CD4-positive, alpha-beta T cell (primary cell): Measurements from ENCODE around the gene DAP. TPM values are rescaled to one million over a fixed set of nuclear protein-coding genes. Genes with fewer than 3 reads are reported as not detected.

Source experiments
- ATAC-seq: fragments of 200-7000 bp; cut with Tn5 transposase; one replicate; pipeline ENCODE4 v1.10.0; 2022; ENCODE audit warnings: mild to moderate bottlenecking; ENCODE audit not compliant: poor library complexity
- CTCF ChIA-PET: fragments of 350-600 bp; sonication (Branson Sonifier 250); formaldehyde crosslinking; loops from one replicate; lab custom pipeline; 2021; ENCODE audit warnings: antibody characterized with exemption, inconsistent platforms; lab: Charles Lee
- POLR2A ChIA-PET: fragments of 350-600 bp; sonication (Branson Sonifier 250); formaldehyde crosslinking; loops from one replicate; lab custom pipeline; 2021; ENCODE audit warnings: antibody characterized with exemption, inconsistent platforms; lab: Charles Lee
- DNase-seq, 14 experiments: peaks; one replicate each; pipeline ENCODE4 v3.0.0-alpha.2; 2013 to 2020; ENCODE audit warnings: mixed read lengths in 2 of 14
- H3K27ac ChIP-seq, 2 donors: one replicate each; pipeline versions ENCODE4 v1.5.1 to v1.7.0; 2013; ENCODE audit warnings: low read length in 2 of 2, low read depth in 1 of 2, mild to moderate bottlenecking in 1 of 2
- H3K27me3 ChIP-seq, 2 experiments: 1 replicate in 1 of 2; 2 replicates in 1 of 2; pipeline versions ENCODE4 v1.6.1 to v1.7.0; 2013; ENCODE audit warnings: low read length in 2 of 2, control low read depth in 1 of 2, mild to moderate bottlenecking in 1 of 2, moderate library complexity in 1 of 2; ENCODE audit not compliant: insufficient read depth in 2 of 2, control insufficient read depth in 1 of 2
- H3K36me3 ChIP-seq: one replicate; pipeline ENCODE4 v1.6.1; 2013; ENCODE audit warnings: low read length, control low read depth; ENCODE audit not compliant: insufficient read depth
- H3K4me1 ChIP-seq: one replicate; pipeline ENCODE4 v1.6.1; 2013; ENCODE audit warnings: low read length, control low read depth; ENCODE audit not compliant: insufficient read depth
- H3K4me3 ChIP-seq: one replicate; pipeline ENCODE4 v1.5.1; 2013; ENCODE audit warnings: mild to moderate bottlenecking, low read length, moderate library complexity
- H3K9me3 ChIP-seq, 2 experiments: 1 replicate in 1 of 2; 2 replicates in 1 of 2; pipeline versions ENCODE4 v1.6.1 to v1.7.0; 2013; ENCODE audit warnings: low read length in 2 of 2, mild to moderate bottlenecking in 2 of 2, control low read depth in 1 of 2, moderate library complexity in 1 of 2; ENCODE audit not compliant: control insufficient read depth in 1 of 2, insufficient read depth in 1 of 2
- H3K27ac Mint-ChIP-seq: one replicate; pipeline ENCODE4 v1.8.0; 2020; ENCODE audit warnings: mixed read lengths
- H3K27me3 Mint-ChIP-seq: one replicate; pipeline ENCODE4 v1.8.0; 2021; ENCODE audit warnings: mixed read lengths
- H3K36me3 Mint-ChIP-seq: one replicate; pipeline ENCODE4 v1.8.0; 2021; ENCODE audit warnings: low read depth, mixed read lengths
- H3K4me1 Mint-ChIP-seq: one replicate; pipeline ENCODE4 v1.8.0; 2021; ENCODE audit warnings: low read depth, mixed read lengths
- H3K4me3 Mint-ChIP-seq: one replicate; pipeline ENCODE4 v1.8.0; 2020; ENCODE audit warnings: mild to moderate bottlenecking, mixed read lengths
- H3K9me3 Mint-ChIP-seq: one replicate; pipeline ENCODE4 v1.8.0; 2020; ENCODE audit warnings: mixed read lengths
- intact Hi-C, 2 experiments: fragments of 100-400 bp; cut with DNase I in 1 of 2; cut with micrococcal nuclease in 1 of 2; formaldehyde crosslinking; loops; one replicate each; pipeline versions ENCODE4 v1.15.1 to v1.9.0; 2023 to 2025; cut with DNase I, micrococcal nuclease
- total RNA-seq, 174 experiments: library from RNA in 2 of 174; stranded (reverse) in 2 of 174; gene quantifications; one replicate each; pipeline ENCODE4 v1.2.3 and lab custom pipeline; 2021 to 2026
- TF ChIP-seq, protein P1 (sequence below): fragments of 200-600 bp; IDR thresholded peaks from one replicate; pipeline ENCODE4 v1.8.0; 2022; ENCODE audit warnings: antibody characterized with exemption, mild to moderate bottlenecking

DAP gene
- total RNA-seq, 2 experiments from 2014 or later: 33.6 to 35.2 TPM

DNA sequence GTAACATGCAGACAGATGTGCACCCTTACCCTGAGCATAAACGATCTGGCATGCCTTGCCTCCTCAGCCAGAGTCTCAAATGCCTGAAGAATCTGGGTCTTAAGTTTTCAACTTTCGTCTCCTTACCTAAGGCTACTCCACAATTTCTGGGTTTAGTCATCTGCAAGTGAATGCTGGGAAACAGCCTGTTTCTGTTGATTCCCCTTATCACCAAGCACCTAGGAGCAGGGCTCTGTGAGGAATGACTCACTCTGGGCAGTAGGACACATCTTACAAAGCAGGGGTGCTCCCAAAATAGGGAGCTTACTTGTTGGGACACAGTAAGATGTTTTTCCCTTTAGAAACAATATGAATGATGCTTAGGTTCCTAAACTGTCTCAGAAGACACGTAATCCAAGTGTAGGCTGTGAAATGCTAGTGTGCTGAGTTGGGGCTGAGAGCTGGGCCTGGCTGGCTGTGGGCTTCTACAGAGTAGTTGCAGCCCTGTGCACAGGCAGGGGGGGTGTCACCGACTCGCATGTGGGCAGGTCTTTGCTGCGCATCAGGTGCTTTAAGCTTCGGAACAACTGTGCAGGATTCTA is 58.0 kb downstream of the DAP start:
- no peak for DNase-seq
- Histone ChIP-seq H3K27ac (no peak overlapping the region), H3K27me3 (no peaks in the 10 kb centered on the region), H3K4me1 (peaks cover 15% of the 10 kb centered on the region), H3K4me3 (no peak overlapping the region), H3K9me3 (no peaks in the 10 kb centered on the region), H3K36me3 (no peaks in the 10 kb centered on the region)
- CTCF ChIA-PET: no interaction called here
- no peak for ATAC-seq
- no peaks in the 10 kb centered on the region for H3K27me3 Mint-ChIP-seq
- no peaks in the 10 kb centered on the region for H3K9me3 Mint-ChIP-seq
- POLR2A ChIA-PET: no interaction called here
- H3K4me3 Mint-ChIP-seq: no peak overlapping the region
- intact Hi-C loops: no loop called here
- H3K36me3 Mint-ChIP-seq: peaks cover 8% of the 10 kb centered on the region
- TF ChIP-seq, protein P1, sequence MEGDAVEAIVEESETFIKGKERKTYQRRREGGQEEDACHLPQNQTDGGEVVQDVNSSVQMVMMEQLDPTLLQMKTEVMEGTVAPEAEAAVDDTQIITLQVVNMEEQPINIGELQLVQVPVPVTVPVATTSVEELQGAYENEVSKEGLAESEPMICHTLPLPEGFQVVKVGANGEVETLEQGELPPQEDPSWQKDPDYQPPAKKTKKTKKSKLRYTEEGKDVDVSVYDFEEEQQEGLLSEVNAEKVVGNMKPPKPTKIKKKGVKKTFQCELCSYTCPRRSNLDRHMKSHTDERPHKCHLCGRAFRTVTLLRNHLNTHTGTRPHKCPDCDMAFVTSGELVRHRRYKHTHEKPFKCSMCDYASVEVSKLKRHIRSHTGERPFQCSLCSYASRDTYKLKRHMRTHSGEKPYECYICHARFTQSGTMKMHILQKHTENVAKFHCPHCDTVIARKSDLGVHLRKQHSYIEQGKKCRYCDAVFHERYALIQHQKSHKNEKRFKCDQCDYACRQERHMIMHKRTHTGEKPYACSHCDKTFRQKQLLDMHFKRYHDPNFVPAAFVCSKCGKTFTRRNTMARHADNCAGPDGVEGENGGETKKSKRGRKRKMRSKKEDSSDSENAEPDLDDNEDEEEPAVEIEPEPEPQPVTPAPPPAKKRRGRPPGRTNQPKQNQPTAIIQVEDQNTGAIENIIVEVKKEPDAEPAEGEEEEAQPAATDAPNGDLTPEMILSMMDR: no peak
- no peak overlapping the region for H3K27ac Mint-ChIP-seq
- H3K4me1 Mint-ChIP-seq: peaks cover 53% of the 10 kb centered on the region

DNA sequence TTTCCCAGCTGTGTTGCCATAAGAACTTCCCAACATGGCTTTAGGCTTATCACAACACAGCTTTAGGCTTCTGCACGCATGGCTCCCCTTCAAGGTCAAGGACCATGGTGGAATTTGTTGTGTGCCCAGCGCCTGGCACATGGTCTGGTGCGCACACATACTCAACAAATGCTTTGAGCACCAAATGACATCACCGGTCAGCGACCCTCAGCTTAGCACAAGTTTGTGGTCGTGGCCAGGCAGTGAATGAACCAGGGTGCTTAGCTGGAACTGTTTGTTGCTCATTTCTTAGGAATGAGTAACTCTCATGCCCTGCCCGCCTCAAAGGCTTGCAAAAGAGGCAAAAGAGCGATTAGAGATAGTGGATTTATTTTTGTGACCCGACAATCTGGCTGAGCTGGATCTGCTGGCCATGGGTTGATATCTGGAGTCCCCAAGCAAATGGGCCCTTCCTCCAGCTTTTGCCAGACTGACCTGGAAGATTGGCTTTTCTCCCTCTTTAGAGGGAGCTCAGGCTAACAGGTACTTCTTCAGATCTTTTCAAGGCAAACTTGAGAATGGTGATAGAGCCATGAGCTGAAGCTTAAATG is 58.9 kb downstream of the DAP start:
- Histone ChIP-seq H3K9me3 (no peaks in the 10 kb centered on the region), H3K36me3 (no peaks in the 10 kb centered on the region), H3K4me1 (peaks cover 20% of the 10 kb centered on the region), H3K27me3 (no peaks in the 10 kb centered on the region), H3K4me3 (no peak overlapping the region), H3K27ac (no peak overlapping the region)
- Mint-ChIP-seq H3K27me3 (no peaks in the 10 kb centered on the region), H3K4me3 (no peak overlapping the region), H3K9me3 (no peaks in the 10 kb centered on the region), H3K27ac (no peak overlapping the region), H3K36me3 (peaks cover 4% of the 10 kb centered on the region), H3K4me1 (peaks cover 52% of the 10 kb centered on the region)
- TF ChIP-seq, protein P1: no peak
- ATAC-seq: no peak
- intact Hi-C loops: no loop called here
- no peak for DNase-seq
- CTCF ChIA-PET: interaction anchor here (0.6 kb wide), 1 partner anchor 58 kb away, joined by 3 read pairs; no protein-coding TSS in a partner anchor
- POLR2A ChIA-PET: no interaction called here

- H3K36me3 Mint-ChIP-seq: peaks cover 2% of the 10 kb centered on the region
- peaks cover 54% of the 10 kb centered on the region for H3K4me1 Mint-ChIP-seq
- POLR2A ChIA-PET: no interaction called here
- H3K4me1 ChIP-seq: peaks cover 23% of the 10 kb centered on the region
- H3K27ac ChIP-seq: no peak overlapping the region
- DNase-seq (peak in 7 of 14 experiments; percentile 6 to 54 (median 33)), ATAC-seq (no peak)
- H3K9me3 Mint-ChIP-seq: no peaks in the 10 kb centered on the region
- CTCF ChIA-PET: interaction anchor here (0.6 kb wide), 1 partner anchor 58 kb away, joined by 3 read pairs; no protein-coding TSS in a partner anchor
- intact Hi-C loops: no loop called here
- H3K27ac Mint-ChIP-seq: no peak overlapping the region
- no peak overlapping the region for H3K4me3 ChIP-seq
- no peaks in the 10 kb centered on the region for H3K27me3 ChIP-seq
- no peaks in the 10 kb centered on the region for H3K36me3 ChIP-seq
- no peaks in the 10 kb centered on the region for H3K27me3 Mint-ChIP-seq
- no peak overlapping the region for H3K4me3 Mint-ChIP-seq
- TF ChIP-seq, protein P1: peak; percentile 82
- H3K9me3 ChIP-seq: no peaks in the 10 kb centered on the region
These were observed 59.4 kb downstream of the DAP start for GRCh38 chr5:10701567-10702039.
